ENCODE measurements around the gene TUNAR.

The TUNAR gene

GRCh38 chr14:95911456-95911855 lies 34.8 kb downstream of the TUNAR start:
- no peak for DNase-seq (ENCODE audit: low spot score)

- no peak for DNase-seq (ENCODE audit: low spot score)
Observed at GRCh38 chr14:95915330-95915729, 38.7 kb downstream of the TUNAR start.

GRCh38 chr14:95918466-95918865 lies 41.8 kb downstream of the TUNAR start:
- no peak for DNase-seq (ENCODE audit: low spot score)

- DNase-seq (ENCODE audit: low spot score), result no peak
Observed at GRCh38 chr14:95920769-95921438, 44.3 kb downstream of the TUNAR start.

GRCh38 chr14:95922080-95922479 lies 45.4 kb downstream of the TUNAR start:
- no peak for DNase-seq (ENCODE audit: low spot score)

- DNase-seq (ENCODE audit: low spot score), result no peak
Observed at GRCh38 chr14:95928751-95929150, 52.1 kb downstream of the TUNAR start.

GRCh38 chr14:95931384-95931783 lies 54.8 kb downstream of the TUNAR start:
- no peak for DNase-seq (ENCODE audit: low spot score)

GRCh38 chr14:95935228-95935822 lies 58.7 kb downstream of the TUNAR start:
- DNase-seq (ENCODE audit: low spot score), result no peak

GRCh38 chr14:95936041-95936440 lies 59.4 kb downstream of the TUNAR start:
- no peak for DNase-seq (ENCODE audit: low spot score)

- DNase-seq (ENCODE audit: low spot score), result no peak
Observed at GRCh38 chr14:95939335-95939734, 62.7 kb downstream of the TUNAR start.

- DNase-seq (ENCODE audit: low spot score), result no peak
Observed at GRCh38 chr14:95941897-95942296, 65.3 kb downstream of the TUNAR start.

- DNase-seq (ENCODE audit: low spot score), result no peak
Observed at GRCh38 chr14:95943699-95944098, 67.1 kb downstream of the TUNAR start.

GRCh38 chr14:95944462-95944861 lies 67.8 kb downstream of the TUNAR start:
- DNase-seq (ENCODE audit: low spot score), result no peak

- no peak for DNase-seq (ENCODE audit: low spot score)
Observed at GRCh38 chr14:95946867-95947266, 70.2 kb downstream of the TUNAR start.

- DNase-seq (ENCODE audit: low spot score), result no peak
Observed at GRCh38 chr14:95948558-95948981, 71.9 kb downstream of the TUNAR start.

GRCh38 chr14:95951359-95951758 lies 74.7 kb downstream of the TUNAR start:
- no peak for DNase-seq (ENCODE audit: low spot score)

GRCh38 chr14:95953111-95953724 lies 76.6 kb downstream of the TUNAR start:
- no peak for DNase-seq (ENCODE audit: low spot score)

- DNase-seq (ENCODE audit: low spot score), result no peak
Observed at GRCh38 chr14:95956601-95957460, 80.2 kb downstream of the TUNAR start.

GRCh38 chr14:95958105-95958504 lies 81.5 kb downstream of the TUNAR start:
- DNase-seq (ENCODE audit: low spot score), result no peak

GRCh38 chr14:95959317-95959716 lies 82.7 kb downstream of the TUNAR start:
- no peak for DNase-seq (ENCODE audit: low spot score)

GRCh38 chr14:95961481-95961880 lies 84.8 kb downstream of the TUNAR start:
- no peak for DNase-seq (ENCODE audit: low spot score)

GRCh38 chr14:95964901-95965300 lies 88.3 kb downstream of the TUNAR start:
- no peak for DNase-seq (ENCODE audit: low spot score)

All from SK-N-DZ (cell line).